Neural cell (in vitro differentiated cells): ENCODE results near the gene PCSK1. TPM values are rescaled to one million over a fixed set of nuclear protein-coding genes. Genes with fewer than 3 reads are reported as not detected.

ENCODE experiments used
- H2AFZ ChIP-seq: fragments of 200-600, 300-800 bp; sonication (generic), shearing (Covaris generic); 2 replicates; pipeline ENCODE4 v1.6.0; 2014; ENCODE audit warnings: low read depth, mild to moderate bottlenecking, antibody characterized with exemption, low read length, moderate library complexity
- H3F3A ChIP-seq: fragments of 200-600 bp; shearing (Covaris generic); 2 replicates; pipeline ENCODE4 v1.6.1; 2016; ENCODE audit warnings: mild to moderate bottlenecking, moderate library complexity, mixed read lengths, antibody characterized with exemption, low read length; ENCODE audit not compliant: insufficient read depth, poor library complexity, severe bottlenecking
- H3K27ac ChIP-seq: fragments of 200-600, 300-800 bp; sonication (generic), shearing (Covaris generic); 2 replicates; pipeline ENCODE4 v1.5.1; 2014; ENCODE audit warnings: mild to moderate bottlenecking, low read length, moderate library complexity
- H3K27me3 ChIP-seq: fragments of 300-800, 200-600 bp; sonication (generic), shearing (Covaris generic); 2 replicates; pipeline ENCODE4 v1.6.0; 2014; ENCODE audit warnings: mild to moderate bottlenecking, low read depth, low read length, moderate library complexity; ENCODE audit not compliant: insufficient read depth
- H3K36me3 ChIP-seq: fragments of 300-800, 200-600 bp; sonication (generic), shearing (Covaris generic); 2 replicates; pipeline ENCODE4 v1.5.1; 2014; ENCODE audit warnings: mild to moderate bottlenecking, antibody characterized with exemption, low read length, moderate library complexity; ENCODE audit not compliant: insufficient read depth
- H3K4me2 ChIP-seq: fragments of 300-800, 200-600 bp; sonication (generic), shearing (Covaris generic); 2 replicates; pipeline ENCODE4 v1.6.0; 2014; ENCODE audit warnings: mild to moderate bottlenecking, low read length
- H3K4me3 ChIP-seq: fragments of 300-800, 200-600 bp; sonication (generic), shearing (Covaris generic); 2 replicates; pipeline ENCODE4 v1.5.1; 2014; ENCODE audit warnings: mild to moderate bottlenecking, low read length, moderate library complexity
- H3K79me2 ChIP-seq: fragments of 200-600 bp; shearing (Covaris generic); replicated peaks from 2 replicates; pipeline ENCODE4 v1.6.0; 2014; ENCODE audit warnings: mild to moderate bottlenecking, low read length, moderate library complexity; ENCODE audit not compliant: insufficient read depth
- H3K9ac ChIP-seq: fragments of 300-800, 200-600 bp; sonication (generic), shearing (Covaris generic); 2 replicates; pipeline ENCODE4 v1.6.1; 2016; ENCODE audit warnings: mild to moderate bottlenecking, low read length, mixed read lengths
- H3K9me2 ChIP-seq: fragments of 200-600 bp; shearing (Covaris generic); 2 replicates; pipeline ENCODE4 v1.6.1; 2016; ENCODE audit warnings: mild to moderate bottlenecking, low read length, mixed read lengths; ENCODE audit not compliant: insufficient read depth
- H3K9me3 ChIP-seq: fragments of 200-600, 300-800 bp; sonication (generic), shearing (Covaris generic); 2 replicates; pipeline ENCODE4 v1.6.1; 2016; ENCODE audit warnings: mild to moderate bottlenecking, mixed run types, low read length, moderate library complexity, mixed read lengths
- H4K20me1 ChIP-seq: fragments of 200-600 bp; shearing (Covaris generic); 2 replicates; pipeline ENCODE4 v1.6.1; 2016; ENCODE audit warnings: mild to moderate bottlenecking, mixed run types; ENCODE audit not compliant: insufficient read depth
- EP300 ChIP-seq: fragments of 450-650 bp; conservative IDR thresholded peaks from 2 replicates; pipeline ENCODE4 v1.6.1; 2014; ENCODE audit warnings: antibody characterized with exemption, mild to moderate bottlenecking, moderate library complexity; ENCODE audit not compliant: poor library complexity, severe bottlenecking
- EZH2 ChIP-seq: fragments of 200-600, 300-800 bp; shearing (Covaris generic), sonication (generic); IDR thresholded peaks from 2 replicates; pipeline ENCODE4 v1.6.1; 2014; ENCODE audit warnings: antibody characterized with exemption, low read length, borderline replicate concordance, mild to moderate bottlenecking; ENCODE audit not compliant: insufficient read depth, poor library complexity, severe bottlenecking
- MXI1 ChIP-seq: fragments of 450-650 bp; conservative IDR thresholded peaks from 2 replicates; pipeline ENCODE4 v1.6.1; 2014; ENCODE audit warnings: antibody characterized with exemption, mild to moderate bottlenecking; ENCODE audit not compliant: poor library complexity, severe bottlenecking
- POLR2AphosphoS5 ChIP-seq: IDR thresholded peaks from 2 replicates; pipeline ENCODE4 v1.6.1; 2012
- RAD21 ChIP-seq: fragments of 450-650 bp; conservative IDR thresholded peaks from 2 replicates; pipeline ENCODE4 v1.6.1; 2014; ENCODE audit warnings: antibody characterized with exemption, mild to moderate bottlenecking, moderate library complexity
- REST ChIP-seq: IDR thresholded peaks from 2 replicates; pipeline ENCODE4 v1.6.1; 2012; ENCODE audit warnings: borderline replicate concordance
- SMC3 ChIP-seq: fragments of 450-650 bp; conservative IDR thresholded peaks from 2 replicates; pipeline ENCODE4 v1.6.1; 2014; ENCODE audit warnings: antibody characterized with exemption, mild to moderate bottlenecking, moderate library complexity; ENCODE audit not compliant: poor library complexity
- TAF1 ChIP-seq: IDR thresholded peaks from 2 replicates; pipeline ENCODE4 v1.6.1; 2012; ENCODE audit warnings: low read depth
- polyA plus RNA-seq: library from polyadenylated mRNA; depleted of rRNA; stranded (reverse); fragments of >200 nt; gene quantifications from 2 replicates; pipeline ENCODE4 v1.2.3, GENCODE V29; 2014
- TF ChIP-seq, protein P1 (sequence below): fragments of 450-650 bp; IDR thresholded peaks from 2 replicates; pipeline ENCODE4 v1.5.1; 2014; ENCODE audit warnings: antibody characterized with exemption, mild to moderate bottlenecking, moderate library complexity; ENCODE audit not compliant: poor library complexity, severe bottlenecking

The PCSK1 gene
- polyA plus RNA-seq, 1 donor from 2014 or later = 27.2 TPM

DNA sequence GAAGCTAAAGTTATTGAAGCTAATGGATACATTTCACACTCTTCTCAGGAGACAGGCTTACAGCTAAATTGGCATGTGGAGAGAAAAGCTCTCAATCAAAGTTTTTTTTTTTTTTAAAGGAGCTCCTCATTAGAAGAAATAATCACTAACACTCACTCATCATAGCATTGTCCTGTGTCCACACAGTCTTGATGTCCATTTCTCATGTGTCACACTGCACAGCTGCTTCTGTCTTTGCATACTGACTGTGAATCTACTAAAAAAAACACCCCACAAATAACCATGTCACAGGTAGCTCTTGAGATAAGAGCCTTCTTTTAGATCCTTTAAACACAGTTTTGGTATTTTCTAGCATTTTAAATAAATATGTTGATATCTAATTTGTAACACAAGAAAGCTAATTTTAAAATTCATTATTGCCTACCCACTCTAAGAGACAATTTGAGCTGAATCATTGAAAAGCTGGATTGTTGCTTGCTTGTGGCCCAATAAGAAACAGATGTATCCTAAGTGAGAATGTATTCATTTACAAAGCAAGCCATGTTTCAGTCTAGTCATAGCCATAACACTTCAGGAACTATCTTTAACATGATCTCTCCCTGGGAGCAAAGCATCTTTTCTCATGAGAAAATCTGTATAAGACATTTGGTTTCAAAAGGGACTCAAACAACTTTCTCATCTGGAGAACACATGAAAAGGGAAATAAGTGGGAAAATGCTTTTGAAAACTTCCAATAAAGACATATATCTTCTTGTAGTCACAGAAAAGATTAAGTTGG is 48.1 kb upstream of the PCSK1 start:
- H3K27ac ChIP-seq = no peak overlapping the region
- H3F3A ChIP-seq = no peaks in the 10 kb centered on the region
- no peaks in the 10 kb centered on the region for H3K36me3 ChIP-seq
- H3K9ac ChIP-seq = no peak overlapping the region
- no peaks in the 10 kb centered on the region for H3K79me2 ChIP-seq
- H3K9me3 ChIP-seq = no peaks in the 10 kb centered on the region
- H3K4me2 ChIP-seq = no peak overlapping the region
- H2AFZ ChIP-seq = no peak overlapping the region
- H3K4me3 ChIP-seq = no peak overlapping the region
- no peaks in the 10 kb centered on the region for H3K9me2 ChIP-seq
- H4K20me1 ChIP-seq = no peaks in the 10 kb centered on the region
- peak; percentile 47 for TF ChIP-seq EP300
- no peak for TF ChIP-seq RAD21
- H3K27me3 ChIP-seq = no peaks in the 10 kb centered on the region

DNA sequence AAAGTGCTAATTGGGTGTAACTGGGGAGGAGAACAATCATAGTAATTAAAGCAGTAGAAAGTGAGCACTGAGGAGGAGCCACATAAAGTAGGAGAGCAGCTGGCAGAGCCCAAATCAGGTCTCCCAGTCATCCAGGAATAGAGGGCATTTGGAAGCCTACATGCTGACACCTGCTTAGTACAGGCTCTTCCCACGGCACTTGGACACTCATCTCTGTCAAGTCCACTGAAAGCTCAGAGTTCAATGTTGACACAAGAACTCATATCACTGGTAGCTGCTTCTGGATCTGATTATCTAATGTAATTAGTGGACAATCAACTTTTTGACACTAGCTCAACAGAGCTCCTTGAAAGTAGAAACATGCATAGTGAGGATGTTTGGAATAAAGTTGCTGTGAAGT is 45.9 kb upstream of the PCSK1 start:
- H3F3A ChIP-seq = no peaks in the 10 kb centered on the region
- no peak overlapping the region for H3K4me3 ChIP-seq
- no peak overlapping the region for H3K27ac ChIP-seq

More for the DNA sequence above, 45.9 kb upstream of the PCSK1 start:
- H3K9me3 ChIP-seq = no peaks in the 10 kb centered on the region
- no peak overlapping the region for H3K9ac ChIP-seq
- H3K9me2 ChIP-seq = no peaks in the 10 kb centered on the region
- H4K20me1 ChIP-seq = no peaks in the 10 kb centered on the region
- no peak overlapping the region for H2AFZ ChIP-seq
- H3K27me3 ChIP-seq = no peaks in the 10 kb centered on the region
- no peak overlapping the region for H3K4me2 ChIP-seq
- no peaks in the 10 kb centered on the region for H3K79me2 ChIP-seq
- no peaks in the 10 kb centered on the region for H3K36me3 ChIP-seq
- no peak for TF ChIP-seq REST
- TF ChIP-seq, protein P1, sequence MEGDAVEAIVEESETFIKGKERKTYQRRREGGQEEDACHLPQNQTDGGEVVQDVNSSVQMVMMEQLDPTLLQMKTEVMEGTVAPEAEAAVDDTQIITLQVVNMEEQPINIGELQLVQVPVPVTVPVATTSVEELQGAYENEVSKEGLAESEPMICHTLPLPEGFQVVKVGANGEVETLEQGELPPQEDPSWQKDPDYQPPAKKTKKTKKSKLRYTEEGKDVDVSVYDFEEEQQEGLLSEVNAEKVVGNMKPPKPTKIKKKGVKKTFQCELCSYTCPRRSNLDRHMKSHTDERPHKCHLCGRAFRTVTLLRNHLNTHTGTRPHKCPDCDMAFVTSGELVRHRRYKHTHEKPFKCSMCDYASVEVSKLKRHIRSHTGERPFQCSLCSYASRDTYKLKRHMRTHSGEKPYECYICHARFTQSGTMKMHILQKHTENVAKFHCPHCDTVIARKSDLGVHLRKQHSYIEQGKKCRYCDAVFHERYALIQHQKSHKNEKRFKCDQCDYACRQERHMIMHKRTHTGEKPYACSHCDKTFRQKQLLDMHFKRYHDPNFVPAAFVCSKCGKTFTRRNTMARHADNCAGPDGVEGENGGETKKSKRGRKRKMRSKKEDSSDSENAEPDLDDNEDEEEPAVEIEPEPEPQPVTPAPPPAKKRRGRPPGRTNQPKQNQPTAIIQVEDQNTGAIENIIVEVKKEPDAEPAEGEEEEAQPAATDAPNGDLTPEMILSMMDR = no peak
- TF ChIP-seq TAF1 = no peak
- TF ChIP-seq POLR2AphosphoS5 = no peak
- TF ChIP-seq EZH2 = no peak
- TF ChIP-seq MXI1 = no peak
- no peak for TF ChIP-seq SMC3
- TF ChIP-seq RAD21 = no peak
- no peak for TF ChIP-seq EP300
